Nephron progenitor cell (in vitro differentiated cells): ENCODE measurements around the gene PCDHGA1.
A peak's percentile ranks its signal among the peaks of the same experiment; 100 is the strongest.

Experiments
- DNase-seq: peaks from one replicate; pipeline ENCODE4 v3.0.0; 2021
- H3K27ac Mint-ChIP-seq: 2 replicates; pipeline ENCODE4 v1.8.0; 2021; ENCODE audit warnings: mild to moderate bottlenecking, moderate library complexity, mixed read lengths
- H3K27me3 Mint-ChIP-seq: 2 replicates; pipeline ENCODE4 v1.8.0; 2021; ENCODE audit warnings: mild to moderate bottlenecking, low read depth, mixed read lengths; ENCODE audit not compliant: poor library complexity
- H3K36me3 Mint-ChIP-seq: 2 replicates; pipeline ENCODE4 v1.8.0; 2021; ENCODE audit warnings: low read depth, mixed read lengths
- H3K4me1 Mint-ChIP-seq: 2 replicates; pipeline ENCODE4 v1.8.0; 2021; ENCODE audit warnings: mixed read lengths
- H3K4me3 Mint-ChIP-seq: 2 replicates; pipeline ENCODE4 v1.8.0; 2021; ENCODE audit warnings: mild to moderate bottlenecking, moderate library complexity, mixed read lengths
- H3K9me3 Mint-ChIP-seq: 2 replicates; pipeline ENCODE4 v1.8.0; 2021; ENCODE audit warnings: mild to moderate bottlenecking, moderate library complexity, mixed read lengths
- TF ChIP-seq, protein P1 (sequence below): fragments of 200-600 bp; sonication (generic); IDR thresholded peaks from 2 replicates; pipeline ENCODE4 v1.5.0; 2021; ENCODE audit warnings: antibody characterized with exemption

The PCDHGA1 gene

GRCh38 chr5:141515141-141515540 is 184.8 kb downstream of the PCDHGA1 start:
- peaks cover 63% of the 10 kb centered on the region for H3K36me3 Mint-ChIP-seq
- peak overlapping the region; percentile 99 for H3K27ac Mint-ChIP-seq
- H3K27me3 Mint-ChIP-seq, result no peaks in the 10 kb centered on the region
- H3K4me1 Mint-ChIP-seq, result peaks cover 96% of the 10 kb centered on the region
- H3K4me3 Mint-ChIP-seq, result no peak overlapping the region
- no peak for DNase-seq
- TF ChIP-seq, protein P1, sequence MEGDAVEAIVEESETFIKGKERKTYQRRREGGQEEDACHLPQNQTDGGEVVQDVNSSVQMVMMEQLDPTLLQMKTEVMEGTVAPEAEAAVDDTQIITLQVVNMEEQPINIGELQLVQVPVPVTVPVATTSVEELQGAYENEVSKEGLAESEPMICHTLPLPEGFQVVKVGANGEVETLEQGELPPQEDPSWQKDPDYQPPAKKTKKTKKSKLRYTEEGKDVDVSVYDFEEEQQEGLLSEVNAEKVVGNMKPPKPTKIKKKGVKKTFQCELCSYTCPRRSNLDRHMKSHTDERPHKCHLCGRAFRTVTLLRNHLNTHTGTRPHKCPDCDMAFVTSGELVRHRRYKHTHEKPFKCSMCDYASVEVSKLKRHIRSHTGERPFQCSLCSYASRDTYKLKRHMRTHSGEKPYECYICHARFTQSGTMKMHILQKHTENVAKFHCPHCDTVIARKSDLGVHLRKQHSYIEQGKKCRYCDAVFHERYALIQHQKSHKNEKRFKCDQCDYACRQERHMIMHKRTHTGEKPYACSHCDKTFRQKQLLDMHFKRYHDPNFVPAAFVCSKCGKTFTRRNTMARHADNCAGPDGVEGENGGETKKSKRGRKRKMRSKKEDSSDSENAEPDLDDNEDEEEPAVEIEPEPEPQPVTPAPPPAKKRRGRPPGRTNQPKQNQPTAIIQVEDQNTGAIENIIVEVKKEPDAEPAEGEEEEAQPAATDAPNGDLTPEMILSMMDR, result no peak
- no peaks in the 10 kb centered on the region for H3K9me3 Mint-ChIP-seq

GRCh38 chr5:141515946-141516671 is 185.8 kb downstream of the PCDHGA1 start:
- H3K9me3 Mint-ChIP-seq, result no peaks in the 10 kb centered on the region
- peaks cover 64% of the 10 kb centered on the region for H3K36me3 Mint-ChIP-seq
- TF ChIP-seq, protein P1, result no peak
- H3K27me3 Mint-ChIP-seq, result no peaks in the 10 kb centered on the region
- DNase-seq, result no peak
- peak overlapping the region; percentile 99 for H3K27ac Mint-ChIP-seq
- peak overlapping the region; percentile 44 for H3K4me3 Mint-ChIP-seq
- peaks cover 99% of the 10 kb centered on the region for H3K4me1 Mint-ChIP-seq

- TF ChIP-seq, protein P1, result no peak
- Mint-ChIP-seq H3K27ac (peak overlapping the region; percentile 99), H3K4me1 (peaks cover 99% of the 10 kb centered on the region), H3K27me3 (no peaks in the 10 kb centered on the region), H3K36me3 (peaks cover 63% of the 10 kb centered on the region), H3K4me3 (peak overlapping the region; percentile 47), H3K9me3 (no peaks in the 10 kb centered on the region)
- no peak for DNase-seq
These were observed 186.3 kb downstream of the PCDHGA1 start for GRCh38 chr5:141516672-141517025.

GRCh38 chr5:141517312-141517711 is 187.0 kb downstream of the PCDHGA1 start:
- TF ChIP-seq, protein P1, result no peak
- Mint-ChIP-seq H3K9me3 (no peaks in the 10 kb centered on the region), H3K4me1 (peaks cover 99% of the 10 kb centered on the region), H3K27me3 (no peaks in the 10 kb centered on the region), H3K27ac (peak overlapping the region; percentile 86), H3K4me3 (no peak overlapping the region), H3K36me3 (peaks cover 64% of the 10 kb centered on the region)
- DNase-seq, result no peak

GRCh38 chr5:141517880-141518617 is 187.7 kb downstream of the PCDHGA1 start:
- Mint-ChIP-seq H3K4me1 (peaks cover 95% of the 10 kb centered on the region), H3K27me3 (no peaks in the 10 kb centered on the region), H3K4me3 (peak overlapping the region; percentile 34), H3K9me3 (no peaks in the 10 kb centered on the region), H3K36me3 (peaks cover 69% of the 10 kb centered on the region), H3K27ac (peak overlapping the region; percentile 54)
- TF ChIP-seq, protein P1, result no peak
- DNase-seq, result no peak
